Tibial nerve (tissue), 4 donors: ENCODE data around the gene LTV1.

Experiments
- EP300 ChIP-seq, 2 donors: sonication (generic); formaldehyde crosslinking; IDR thresholded peaks; one replicate each; pipeline ENCODE4 v1.6.1; 2017; ENCODE audit warnings: antibody characterized with exemption in 2 of 2, mild to moderate bottlenecking in 1 of 2
- POLR2A ChIP-seq, 2 donors: fragments of 450-650 bp; IDR thresholded peaks; one replicate each; pipeline ENCODE4 v1.6.1; 2017; ENCODE audit warnings: antibody characterized with exemption in 2 of 2, mild to moderate bottlenecking in 2 of 2, moderate library complexity in 2 of 2
- TF ChIP-seq, protein P1 (sequence below), 5 experiments: fragments of 200-600 bp in 3 of 5; fragments of 450-650 bp in 2 of 5; sonication (generic) in 3 of 5; IDR thresholded peaks; one replicate each; pipeline ENCODE4 v1.5.1; 2016 to 2019; ENCODE audit warnings: antibody characterized with exemption in 5 of 5, mild to moderate bottlenecking in 3 of 5, moderate library complexity in 2 of 5

DNA sequence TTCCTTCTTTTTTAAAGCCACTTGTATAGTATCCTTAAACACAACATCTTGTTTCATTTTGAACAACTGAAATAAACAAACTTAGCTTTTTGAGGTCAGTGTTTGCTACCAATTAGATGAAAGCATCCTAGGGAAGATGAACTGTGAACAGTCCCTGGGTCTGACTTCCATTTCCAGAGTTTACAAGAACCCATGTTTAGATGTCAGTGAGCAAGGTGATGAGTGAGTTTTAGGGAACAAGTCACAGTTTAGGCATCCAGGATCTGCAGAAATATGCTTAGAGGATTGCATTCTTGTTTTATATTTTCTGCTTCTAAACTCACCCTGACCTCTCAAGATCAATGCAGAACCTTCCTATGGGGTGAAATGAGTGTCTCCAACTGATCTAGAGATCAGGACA, 24.1 kb downstream of the LTV1 start:
- TF ChIP-seq, protein P1, sequence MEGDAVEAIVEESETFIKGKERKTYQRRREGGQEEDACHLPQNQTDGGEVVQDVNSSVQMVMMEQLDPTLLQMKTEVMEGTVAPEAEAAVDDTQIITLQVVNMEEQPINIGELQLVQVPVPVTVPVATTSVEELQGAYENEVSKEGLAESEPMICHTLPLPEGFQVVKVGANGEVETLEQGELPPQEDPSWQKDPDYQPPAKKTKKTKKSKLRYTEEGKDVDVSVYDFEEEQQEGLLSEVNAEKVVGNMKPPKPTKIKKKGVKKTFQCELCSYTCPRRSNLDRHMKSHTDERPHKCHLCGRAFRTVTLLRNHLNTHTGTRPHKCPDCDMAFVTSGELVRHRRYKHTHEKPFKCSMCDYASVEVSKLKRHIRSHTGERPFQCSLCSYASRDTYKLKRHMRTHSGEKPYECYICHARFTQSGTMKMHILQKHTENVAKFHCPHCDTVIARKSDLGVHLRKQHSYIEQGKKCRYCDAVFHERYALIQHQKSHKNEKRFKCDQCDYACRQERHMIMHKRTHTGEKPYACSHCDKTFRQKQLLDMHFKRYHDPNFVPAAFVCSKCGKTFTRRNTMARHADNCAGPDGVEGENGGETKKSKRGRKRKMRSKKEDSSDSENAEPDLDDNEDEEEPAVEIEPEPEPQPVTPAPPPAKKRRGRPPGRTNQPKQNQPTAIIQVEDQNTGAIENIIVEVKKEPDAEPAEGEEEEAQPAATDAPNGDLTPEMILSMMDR (IDR thresholded peaks at IDR 0.05): no peak
- TF ChIP-seq POLR2A (IDR thresholded peaks at IDR 0.05): no peak
- TF ChIP-seq EP300 (IDR thresholded peaks at IDR 0.05): no peak
